WTC11 (cell line): ENCODE results near the gene FMNL3.

Experiments
- ATF3 ChIP-seq: sonication (generic); formaldehyde crosslinking; conservative IDR thresholded peaks from 2 replicates; pipeline ENCODE4 v1.8.1; 2022; ENCODE audit warnings: mild to moderate bottlenecking, missing genetic modification reagents
- CTCF ChIP-seq: fragments of 200-600 bp; IDR thresholded peaks from 2 replicates; pipeline ENCODE4 v1.8.0; 2022; ENCODE audit warnings: antibody characterized with exemption
- FOXP4 ChIP-seq: sonication (generic); formaldehyde crosslinking; IDR thresholded peaks from 2 replicates; pipeline ENCODE4 v1.8.0; 2022; ENCODE audit warnings: mild to moderate bottlenecking, missing genetic modification reagents
- IRF2 ChIP-seq: sonication (generic); formaldehyde crosslinking; IDR thresholded peaks from 2 replicates; pipeline ENCODE4 v1.8.0; 2022; ENCODE audit warnings: low read depth, missing genetic modification reagents, borderline replicate concordance
- RELA ChIP-seq: sonication (generic); formaldehyde crosslinking; IDR thresholded peaks from 2 replicates; pipeline ENCODE4 v1.8.1; 2022; ENCODE audit warnings: missing genetic modification reagents, mild to moderate bottlenecking, borderline replicate concordance

- TF ChIP-seq IRF2 (CRISPR knock-in tag) (no peak), CTCF (no peak), RELA (no peak), FOXP4 (CRISPR knock-in tag) (no peak), ATF3 (CRISPR knock-in tag) (no peak)
Observed at GRCh38 chr12:49744363-49744885, 37.2 kb upstream of the FMNL3 start.
